ENCODE data around the gene PIANP. TPM values are rescaled to one million over a fixed set of nuclear protein-coding genes. Genes with fewer than 3 reads are reported as not detected.

The PIANP gene
- total and polyA plus RNA-seq, 9 donors: 0.11 to 3.9 (median 1.1) TPM; not detected in 1

GRCh38 chr12:6734506-6735387 lies 34.1 kb upstream of the PIANP start:
- Histone ChIP-seq H3K4me3 (no peak overlapping the region), H3K27ac (no peak overlapping the region), H3K27me3 (no peaks in the 10 kb centered on the region), H3K4me1 (ENCODE audit: insufficient read depth) (no peaks in the 10 kb centered on the region), H3K9me3 (no peaks in the 10 kb centered on the region), H3K36me3 (peaks cover 3% of the 10 kb centered on the region)
- TF ChIP-seq CTCF (IDR thresholded peaks at IDR 0.05) (no peak), EP300 (IDR thresholded peaks at IDR 0.05) (no peak), POLR2A (IDR thresholded peaks at IDR 0.05) (no peak)
- intact Hi-C loops (cut with DNase I): loop anchor here (5.0 to 10.0 kb wide), 4 partner anchors 43 to 93 kb away; partner anchors contain the start of genes GPR162 (in 2 of the 4), CD4 (in 1 of the 4) and P3H3 (in 1 of the 4)
- 64 to 78% (median 66%) methylated on average over 10 of the region's 10 CpGs for WGBS, 3 donors
- no peak for DNase-seq

GRCh38 chr12:6730169-6730568 lies 29.6 kb upstream of the PIANP start:
- 85 to 86% (median 85%) methylated on average over 8 of the region's 8 CpGs for WGBS, 3 donors
- no peak overlapping the region for H3K27ac ChIP-seq
- peaks cover 3% of the 10 kb centered on the region for H3K36me3 ChIP-seq
- no peaks in the 10 kb centered on the region for H3K27me3 ChIP-seq
- H3K9me3 ChIP-seq: no peaks in the 10 kb centered on the region
- no peak for TF ChIP-seq CTCF (IDR thresholded peaks at IDR 0.05)
- TF ChIP-seq POLR2A (IDR thresholded peaks at IDR 0.05): no peak
- no peak for TF ChIP-seq EP300 (IDR thresholded peaks at IDR 0.05)
- DNase-seq: no peak
- H3K4me3 ChIP-seq: no peak overlapping the region
- H3K4me1 ChIP-seq (ENCODE audit: insufficient read depth): no peaks in the 10 kb centered on the region
- intact Hi-C loops (cut with DNase I): loop anchor here in 1 of 4 donors (10.0 kb wide), 1 partner anchor 55 kb away; the partner anchor contains the start of gene CD4

GRCh38 chr12:6729186-6729585 lies 28.6 kb upstream of the PIANP start:
- H3K36me3 ChIP-seq: peaks cover 3% of the 10 kb centered on the region
- TF ChIP-seq CTCF (IDR thresholded peaks at IDR 0.05) (no peak), EP300 (IDR thresholded peaks at IDR 0.05) (no peak), POLR2A (IDR thresholded peaks at IDR 0.05) (no peak)

GRCh38 chr12:6725350-6725749 lies 24.7 kb upstream of the PIANP start:
- TF ChIP-seq POLR2A (IDR thresholded peaks at IDR 0.05) (no peak), CTCF (IDR thresholded peaks at IDR 0.05) (no peak), EP300 (IDR thresholded peaks at IDR 0.05) (no peak)
- no peak for DNase-seq
- H3K4me3 ChIP-seq: no peak overlapping the region
- H3K4me1 ChIP-seq (ENCODE audit: insufficient read depth): peaks cover 4% of the 10 kb centered on the region
- H3K27ac ChIP-seq: no peak overlapping the region
- H3K27me3 ChIP-seq: no peaks in the 10 kb centered on the region
- no peaks in the 10 kb centered on the region for H3K9me3 ChIP-seq
- peaks cover under 1% of the 10 kb centered on the region for H3K36me3 ChIP-seq
- 80 to 87% (median 81%) methylated on average over 7 of the region's 7 CpGs for WGBS, 3 donors
- intact Hi-C loops (cut with DNase I): no loop called here

More at GRCh38 chr12:6729186-6729585, 28.6 kb upstream of the PIANP start:
- no peaks in the 10 kb centered on the region for H3K27me3 ChIP-seq
- H3K27ac ChIP-seq: no peak overlapping the region
- H3K4me1 ChIP-seq (ENCODE audit: insufficient read depth): peaks cover 4% of the 10 kb centered on the region
- H3K9me3 ChIP-seq: no peaks in the 10 kb centered on the region
- H3K4me3 ChIP-seq: no peak overlapping the region
- WGBS, 3 donors: 89 to 91% (median 89%) methylated on average over 18 of the region's 18 CpGs
- DNase-seq: no peak
- intact Hi-C loops (cut with DNase I): no loop called here
